GM19240 (cell line): ENCODE measurements around the gene TMED6.
"Not testable (repeated sequence)": the region's sequence is repeated elsewhere in the genome, so short reads cannot be mapped to it uniquely, and the experiment has no call there.

Source experiments
- DNase-seq: peaks from one replicate; pipeline ENCODE4 v3.0.0; 2011; ENCODE audit warnings: low spot score; ENCODE audit not compliant: insufficient read length

TMED6 gene

GRCh38 chr16:69360070-69360469, 8.5 kb upstream of the TMED6 start:
- not testable (repeated sequence) for DNase-seq

- no peak for DNase-seq
Observed at GRCh38 chr16:69350536-69351133, 951 bp downstream of the TMED6 start.

GRCh38 chr16:69349536-69349935, 2.0 kb downstream of the TMED6 start:
- DNase-seq: no peak

- DNase-seq: no peak
Observed at GRCh38 chr16:69348222-69348621, 3.4 kb downstream of the TMED6 start.

- DNase-seq: no peak
Observed at GRCh38 chr16:69346683-69347082, 4.9 kb downstream of the TMED6 start.

- DNase-seq: no peak
Observed at GRCh38 chr16:69345923-69346322, 5.7 kb downstream of the TMED6 start.

GRCh38 chr16:69344171-69344570, 7.4 kb downstream of the TMED6 start:
- no peak for DNase-seq

- no peak for DNase-seq
Observed at GRCh38 chr16:69340095-69340644, 11.4 kb downstream of the TMED6 start.

GRCh38 chr16:69339289-69340094, 12.1 kb downstream of the TMED6 start, which contains the start of the genes COG8 and NIP7:
Gene COG8 (minus strand): TSS chr16:69339564. CDS start chr16:69339552, 12 bp downstream.
Gene NIP7 (plus strand): TSS chr16:69339772. CDS start chr16:69339830, 58 bp downstream.
- peak; percentile 83 for DNase-seq

- no peak for DNase-seq
Observed at GRCh38 chr16:69338557-69339288, 12.9 kb downstream of the TMED6 start.

- no peak for DNase-seq
Observed at GRCh38 chr16:69334696-69335095, 16.9 kb downstream of the TMED6 start.

- DNase-seq: peak; percentile 90
Observed at GRCh38 chr16:69330286-69331109, 21.1 kb downstream of the TMED6 start, which contains the start of gene PDF. Gene PDF (minus strand): TSS chr16:69330588. CDS start chr16:69330570, 18 bp downstream.

- no peak for DNase-seq
Observed at GRCh38 chr16:69329369-69330285, 22.0 kb downstream of the TMED6 start.

- no peak for DNase-seq
Observed at GRCh38 chr16:69328854-69329316, 22.7 kb downstream of the TMED6 start.

- DNase-seq: no peak
Observed at GRCh38 chr16:69327585-69328310, 23.8 kb downstream of the TMED6 start.

GRCh38 chr16:69326172-69326873, 25.3 kb downstream of the TMED6 start:
- no peak for DNase-seq

- no peak for DNase-seq
Observed at GRCh38 chr16:69325784-69326171, 25.8 kb downstream of the TMED6 start.

- no peak for DNase-seq
Observed at GRCh38 chr16:69324585-69325253, 26.9 kb downstream of the TMED6 start.
